ENCODE data around the gene SUGCT. TPM values are rescaled to one million over a fixed set of nuclear protein-coding genes. Genes with fewer than 3 reads are reported as not detected.

Gene SUGCT
- total RNA-seq, 2 donors from 2014 or later: 3.3 to 15.2 TPM

DNA sequence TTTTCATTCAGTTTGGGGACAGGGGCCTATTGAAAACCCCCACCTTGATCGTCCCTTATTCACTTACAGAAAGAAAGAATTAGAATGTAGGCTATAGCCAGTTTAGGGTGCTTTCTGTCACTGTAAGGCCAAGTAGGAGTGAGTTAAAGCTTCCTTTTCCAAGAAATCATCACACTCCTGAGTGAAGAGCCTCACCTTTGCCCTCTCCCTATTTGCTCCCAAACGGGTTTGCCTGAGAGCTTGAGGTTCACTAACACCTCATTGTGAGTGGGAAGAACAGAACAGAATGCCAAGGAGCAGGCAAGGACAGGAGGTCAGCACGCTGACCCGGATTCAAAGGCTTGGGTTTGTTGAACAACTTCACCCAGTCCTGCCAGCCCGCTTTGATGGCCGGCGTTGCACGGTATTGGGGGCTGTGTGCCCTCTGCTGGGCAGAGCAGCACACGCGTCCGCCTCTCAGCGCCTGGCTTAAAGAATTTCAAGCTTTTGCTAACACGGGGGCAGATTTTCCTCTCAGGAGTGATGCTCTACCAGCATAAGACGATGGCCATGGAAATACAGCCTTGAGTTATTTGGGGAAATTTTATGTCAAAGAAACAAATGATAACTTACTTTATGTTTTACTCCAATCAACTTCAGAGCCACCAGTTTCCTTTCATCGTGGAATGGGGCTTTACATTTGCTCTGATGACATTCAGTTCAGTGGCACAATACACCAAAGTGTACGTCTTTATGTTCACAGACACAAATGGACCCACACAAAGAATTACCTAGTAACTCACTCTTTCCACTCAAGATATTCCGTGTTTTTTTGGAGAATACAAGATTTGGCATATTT lies 470.0 kb downstream of the SUGCT start:
- no peak for DNase-seq (ENCODE audit: low spot score)

DNA sequence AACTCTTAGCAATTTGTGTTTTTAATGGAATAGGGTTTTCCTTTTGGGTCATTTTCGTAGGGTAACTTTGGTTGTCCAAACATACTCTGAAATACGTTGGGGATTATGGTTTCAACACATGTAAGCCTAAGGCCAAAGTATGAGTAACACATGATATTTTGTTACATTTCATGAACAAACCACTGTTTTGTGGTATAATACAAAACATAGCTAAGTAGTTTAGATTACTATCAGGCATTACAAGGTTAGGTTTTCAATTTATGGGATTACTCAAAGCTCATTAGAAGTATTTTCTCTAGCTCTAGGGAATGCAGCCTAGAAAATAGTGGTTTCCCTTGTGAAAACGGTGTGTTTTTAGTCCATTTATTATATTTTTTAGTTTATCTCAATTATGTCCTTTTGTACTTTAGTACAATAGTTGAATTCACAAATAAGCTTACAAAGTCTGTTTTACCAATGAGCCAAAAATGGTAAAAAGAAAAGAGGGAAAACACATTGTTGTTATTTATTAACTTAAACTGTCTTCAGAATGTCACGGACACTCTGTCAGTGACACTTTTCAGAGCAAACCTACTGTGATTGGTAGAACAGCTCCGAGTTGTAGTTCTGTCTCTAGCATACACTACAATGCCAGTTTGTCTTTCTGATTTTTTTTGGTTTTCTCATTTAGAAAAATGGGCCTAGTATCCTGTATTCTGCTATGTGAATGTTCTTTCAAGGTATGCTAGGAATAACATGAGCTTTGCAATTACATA lies 473.7 kb downstream of the SUGCT start:
- Histone ChIP-seq H3K36me3 (no peaks in the 10 kb centered on the region), H3K4me1 (ENCODE audit: control insufficient read depth in 1 of 2, low read depth in 2 of 2) (peaks cover 0 to 7% of the 10 kb centered on the region in 2 donors), H3K27me3 (replicated peaks; ENCODE audit: insufficient read depth) (no peaks in the 10 kb centered on the region), H3K9me3 (no peaks in the 10 kb centered on the region), H3K4me3 (no peak overlapping the region), H3K27ac (no peak overlapping the region)
- DNase-seq (ENCODE audit: low spot score): no peak
- no peak for ATAC-seq (ENCODE audit: insufficient number of reproducible peaks, low FRiP score, low read depth)
- TF ChIP-seq, protein P1, sequence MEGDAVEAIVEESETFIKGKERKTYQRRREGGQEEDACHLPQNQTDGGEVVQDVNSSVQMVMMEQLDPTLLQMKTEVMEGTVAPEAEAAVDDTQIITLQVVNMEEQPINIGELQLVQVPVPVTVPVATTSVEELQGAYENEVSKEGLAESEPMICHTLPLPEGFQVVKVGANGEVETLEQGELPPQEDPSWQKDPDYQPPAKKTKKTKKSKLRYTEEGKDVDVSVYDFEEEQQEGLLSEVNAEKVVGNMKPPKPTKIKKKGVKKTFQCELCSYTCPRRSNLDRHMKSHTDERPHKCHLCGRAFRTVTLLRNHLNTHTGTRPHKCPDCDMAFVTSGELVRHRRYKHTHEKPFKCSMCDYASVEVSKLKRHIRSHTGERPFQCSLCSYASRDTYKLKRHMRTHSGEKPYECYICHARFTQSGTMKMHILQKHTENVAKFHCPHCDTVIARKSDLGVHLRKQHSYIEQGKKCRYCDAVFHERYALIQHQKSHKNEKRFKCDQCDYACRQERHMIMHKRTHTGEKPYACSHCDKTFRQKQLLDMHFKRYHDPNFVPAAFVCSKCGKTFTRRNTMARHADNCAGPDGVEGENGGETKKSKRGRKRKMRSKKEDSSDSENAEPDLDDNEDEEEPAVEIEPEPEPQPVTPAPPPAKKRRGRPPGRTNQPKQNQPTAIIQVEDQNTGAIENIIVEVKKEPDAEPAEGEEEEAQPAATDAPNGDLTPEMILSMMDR (IDR thresholded peaks at IDR 0.05): no peak

More for the DNA sequence above, 470.0 kb downstream of the SUGCT start:
- peak; percentile 29 for ATAC-seq (ENCODE audit: insufficient number of reproducible peaks, low FRiP score, low read depth)
- Histone ChIP-seq H3K4me3 (no peak overlapping the region), H3K27me3 (replicated peaks; ENCODE audit: insufficient read depth) (no peaks in the 10 kb centered on the region), H3K27ac (no peak overlapping the region), H3K36me3 (no peaks in the 10 kb centered on the region), H3K9me3 (no peaks in the 10 kb centered on the region), H3K4me1 (ENCODE audit: control insufficient read depth in 1 of 2, low read depth in 2 of 2) (peaks cover 0 to 7% of the 10 kb centered on the region in 2 donors)
- TF ChIP-seq, protein P1 (IDR thresholded peaks at IDR 0.05): peak; percentile 68

DNA sequence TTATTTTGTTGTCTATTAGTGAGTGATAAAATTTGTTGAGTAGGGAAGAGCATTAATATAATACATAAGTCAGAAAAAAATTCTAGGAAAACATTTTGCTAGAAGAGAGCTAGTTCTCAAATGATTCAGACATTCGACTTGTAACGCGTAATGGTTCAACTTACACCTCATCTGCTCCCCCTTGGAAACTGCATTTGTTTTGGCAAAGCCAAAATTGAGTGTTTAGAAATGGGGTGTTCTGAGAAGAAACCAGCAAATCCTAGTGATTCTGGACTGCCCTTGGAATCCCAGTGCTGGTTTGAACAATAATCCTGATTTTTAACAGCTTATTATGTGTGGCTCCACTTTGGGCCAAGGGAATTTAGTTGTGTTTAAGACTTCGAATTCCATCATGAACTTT lies 475.7 kb downstream of the SUGCT start:
- ATAC-seq (ENCODE audit: insufficient number of reproducible peaks, low FRiP score, low read depth): no peak
- Histone ChIP-seq H3K36me3 (no peaks in the 10 kb centered on the region), H3K4me3 (no peak overlapping the region), H3K9me3 (no peaks in the 10 kb centered on the region), H3K27ac (no peak overlapping the region), H3K4me1 (ENCODE audit: control insufficient read depth in 1 of 2, low read depth in 2 of 2) (no peaks in the 10 kb centered on the region), H3K27me3 (replicated peaks; ENCODE audit: insufficient read depth) (no peaks in the 10 kb centered on the region)
- TF ChIP-seq, protein P1 (IDR thresholded peaks at IDR 0.05): no peak
- no peak for DNase-seq (ENCODE audit: low spot score)

DNA sequence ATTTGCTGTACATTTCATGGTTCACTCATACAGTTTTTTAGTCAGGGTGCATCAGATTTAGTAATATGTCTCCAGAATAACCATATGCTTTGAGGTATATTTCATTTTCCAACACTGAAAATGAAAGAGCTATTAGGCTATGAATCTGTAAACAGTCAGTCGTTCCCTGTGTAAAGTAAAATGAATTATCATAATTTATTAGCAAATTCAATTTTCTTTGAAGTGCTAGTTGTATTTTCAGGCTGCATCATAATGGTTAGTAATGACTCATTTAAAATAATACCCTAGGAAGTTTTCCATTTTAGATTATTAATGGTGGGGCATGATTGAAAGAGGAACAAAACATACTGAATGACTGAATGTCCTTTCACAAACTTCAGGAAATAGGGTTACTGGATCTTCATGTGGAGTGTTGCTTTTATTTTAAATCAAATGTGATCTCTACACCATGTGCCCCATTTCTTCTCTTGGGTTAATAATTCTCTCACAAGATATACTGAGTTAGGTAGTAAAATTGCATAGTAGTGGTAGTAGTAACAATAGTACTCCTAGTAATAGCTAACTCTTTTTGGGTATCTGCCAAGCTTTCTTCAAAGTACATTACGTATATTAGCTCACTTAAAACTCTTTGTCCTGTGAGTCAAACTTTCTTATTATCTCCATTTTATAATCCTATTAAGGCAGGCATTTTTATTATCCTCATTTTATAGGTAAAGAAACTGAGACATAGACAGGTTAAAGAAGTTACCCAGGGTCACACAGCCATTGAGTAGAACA lies 476.5 kb downstream of the SUGCT start:
- TF ChIP-seq, protein P1 (IDR thresholded peaks at IDR 0.05): no peak
- ATAC-seq (ENCODE audit: insufficient number of reproducible peaks, low FRiP score, low read depth): no peak
- no peak overlapping the region for H3K27ac ChIP-seq
- no peak for DNase-seq (ENCODE audit: low spot score)
- no peak overlapping the region for H3K4me3 ChIP-seq
- H3K36me3 ChIP-seq: no peaks in the 10 kb centered on the region
- no peaks in the 10 kb centered on the region for H3K27me3 ChIP-seq (replicated peaks; ENCODE audit: insufficient read depth)
- no peaks in the 10 kb centered on the region for H3K9me3 ChIP-seq
- no peaks in the 10 kb centered on the region for H3K4me1 ChIP-seq (ENCODE audit: control insufficient read depth in 1 of 2, low read depth in 2 of 2)

DNA sequence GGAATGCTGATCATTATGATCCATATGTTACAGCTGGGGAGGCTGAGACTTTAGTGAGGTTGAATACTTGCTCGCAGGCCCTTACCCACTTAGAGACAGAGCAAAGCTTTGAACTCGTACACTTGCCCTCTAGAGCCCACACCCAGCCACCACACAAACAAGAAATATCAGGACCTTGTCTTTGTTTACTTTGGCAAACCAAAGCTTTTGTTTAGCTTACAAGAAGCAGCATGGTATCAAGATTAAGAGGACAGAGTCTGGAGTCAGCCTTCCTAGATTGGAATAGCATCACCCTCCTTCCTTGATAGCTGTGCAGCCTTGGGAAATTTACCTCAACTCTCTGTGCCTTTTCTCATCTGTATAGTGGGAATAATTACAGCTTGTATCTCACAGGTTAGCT lies 477.5 kb downstream of the SUGCT start:
- H3K27ac ChIP-seq: no peak overlapping the region
- H3K36me3 ChIP-seq: no peaks in the 10 kb centered on the region

More for the DNA sequence above, 477.5 kb downstream of the SUGCT start:
- Histone ChIP-seq H3K4me1 (ENCODE audit: control insufficient read depth in 1 of 2, low read depth in 2 of 2) (no peaks in the 10 kb centered on the region), H3K27me3 (replicated peaks; ENCODE audit: insufficient read depth) (no peaks in the 10 kb centered on the region), H3K9me3 (no peaks in the 10 kb centered on the region), H3K4me3 (no peak overlapping the region)
- TF ChIP-seq, protein P1 (IDR thresholded peaks at IDR 0.05): no peak
- DNase-seq (ENCODE audit: low spot score) (no peak), ATAC-seq (ENCODE audit: insufficient number of reproducible peaks, low FRiP score, low read depth) (no peak)

All from thoracic aorta (tissue), 2 donors.